IMR-90 (cell line): Measurements from ENCODE around the gene AMPD1.

Experiments
- CEBPB ChIP-seq: IDR thresholded peaks from 2 replicates; pipeline ENCODE4 v1.6.1; 2012; ENCODE audit warnings: low read depth, low read length, improper control_type of control experiment
- CTCF ChIP-seq: conservative IDR thresholded peaks from 2 replicates; pipeline ENCODE4 v1.5.1; 2012; ENCODE audit warnings: mild to moderate bottlenecking, low read depth, low read length, improper control_type of control experiment
- POLR2A ChIP-seq: IDR thresholded peaks from 2 replicates; pipeline ENCODE4 v1.6.1; 2012; ENCODE audit warnings: mild to moderate bottlenecking, low read depth, low read length
- RCOR1 ChIP-seq: IDR thresholded peaks from 2 replicates; pipeline ENCODE4 v1.6.1; 2012; ENCODE audit warnings: mild to moderate bottlenecking, low read length, improper control_type of control experiment; ENCODE audit not compliant: insufficient replicate concordance
- RFX5 ChIP-seq: IDR thresholded peaks from 2 replicates; pipeline ENCODE4 v1.8.0; 2012; ENCODE audit warnings: low read depth, mild to moderate bottlenecking, low read length, moderate library complexity
- SMC3 ChIP-seq: fragments of 150-350 bp; IDR thresholded peaks from 2 replicates; pipeline ENCODE4 v1.6.1; 2016; ENCODE audit warnings: low read depth, mild to moderate bottlenecking, antibody characterized with exemption, low read length, moderate library complexity

- no peak for TF ChIP-seq CTCF
- no peak for TF ChIP-seq RCOR1
- no peak for TF ChIP-seq CEBPB
- TF ChIP-seq RFX5 = no peak
- no peak for TF ChIP-seq POLR2A
- no peak for TF ChIP-seq SMC3
These were observed 54.0 kb downstream of the AMPD1 start for GRCh38 chr1:114641377-114641776.
